ENCODE results near the gene CD151.

DNA sequence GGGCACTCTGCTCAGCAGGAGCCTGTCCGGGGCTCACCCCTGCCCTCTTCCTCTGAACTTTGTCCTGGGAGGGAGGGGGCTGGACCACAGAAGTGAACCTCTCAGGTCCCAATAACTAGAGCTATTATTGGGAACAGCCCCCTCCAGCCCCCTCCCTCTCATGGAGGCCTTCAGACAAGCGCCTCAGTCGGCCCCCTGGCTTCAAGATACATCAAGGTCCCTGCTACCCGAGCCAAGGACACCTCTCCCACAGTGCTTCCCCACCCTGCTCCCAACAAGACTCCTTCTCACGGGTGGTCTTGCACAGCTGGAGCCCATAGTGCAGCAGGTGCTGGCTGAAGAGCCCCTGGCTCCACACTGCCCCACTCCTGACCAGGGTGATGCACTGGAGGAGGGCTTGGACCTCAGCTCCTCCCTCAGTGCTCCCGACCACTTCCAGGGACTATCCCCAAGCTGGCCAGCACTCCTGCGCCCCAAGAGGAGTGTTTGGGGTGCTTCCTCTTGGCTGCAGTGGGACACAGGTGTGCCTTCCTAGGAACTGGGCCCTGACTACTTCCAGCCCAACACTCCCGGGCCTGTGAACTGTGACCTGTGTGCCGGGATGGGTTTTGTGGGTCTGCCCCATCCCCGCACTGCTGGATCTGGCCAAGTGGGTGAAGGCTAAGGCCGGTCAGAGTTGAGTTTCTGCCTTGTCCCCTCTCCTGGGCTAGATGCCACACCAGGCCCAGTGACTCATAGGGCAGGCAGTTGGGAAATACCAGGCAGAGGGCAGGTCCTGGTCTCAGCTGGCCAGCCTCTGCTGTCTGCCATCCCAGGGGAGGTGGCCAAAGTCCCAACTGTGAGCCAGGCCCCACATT lies 11.9 kb upstream of the CD151 start:
- TF ChIP-seq, protein P1, sequence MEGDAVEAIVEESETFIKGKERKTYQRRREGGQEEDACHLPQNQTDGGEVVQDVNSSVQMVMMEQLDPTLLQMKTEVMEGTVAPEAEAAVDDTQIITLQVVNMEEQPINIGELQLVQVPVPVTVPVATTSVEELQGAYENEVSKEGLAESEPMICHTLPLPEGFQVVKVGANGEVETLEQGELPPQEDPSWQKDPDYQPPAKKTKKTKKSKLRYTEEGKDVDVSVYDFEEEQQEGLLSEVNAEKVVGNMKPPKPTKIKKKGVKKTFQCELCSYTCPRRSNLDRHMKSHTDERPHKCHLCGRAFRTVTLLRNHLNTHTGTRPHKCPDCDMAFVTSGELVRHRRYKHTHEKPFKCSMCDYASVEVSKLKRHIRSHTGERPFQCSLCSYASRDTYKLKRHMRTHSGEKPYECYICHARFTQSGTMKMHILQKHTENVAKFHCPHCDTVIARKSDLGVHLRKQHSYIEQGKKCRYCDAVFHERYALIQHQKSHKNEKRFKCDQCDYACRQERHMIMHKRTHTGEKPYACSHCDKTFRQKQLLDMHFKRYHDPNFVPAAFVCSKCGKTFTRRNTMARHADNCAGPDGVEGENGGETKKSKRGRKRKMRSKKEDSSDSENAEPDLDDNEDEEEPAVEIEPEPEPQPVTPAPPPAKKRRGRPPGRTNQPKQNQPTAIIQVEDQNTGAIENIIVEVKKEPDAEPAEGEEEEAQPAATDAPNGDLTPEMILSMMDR (conservative IDR thresholded peaks at IDR 0.05; ENCODE audit: low read depth, low read length) = no peak
- TF ChIP-seq EZH2 (IDR thresholded peaks at IDR 0.05; ENCODE audit: borderline replicate concordance, low read depth, low read length, poor library complexity, severe bottlenecking) = no peak
